ENCODE measurements around the gene CLEC18A.

GRCh38 chr16:69939821-69940585 is 11.1 kb upstream of the CLEC18A start:
- TF ChIP-seq CTCF (conservative IDR thresholded peaks at IDR 0.05; ENCODE audit: low read depth, low read length), result no peak
- TF ChIP-seq EZH2 (IDR thresholded peaks at IDR 0.05; ENCODE audit: borderline replicate concordance, low read depth, low read length, poor library complexity, severe bottlenecking), result no peak
